Activated CD4-positive, alpha-beta T cell treated with anti-CD3 and anti-CD28 coated beads, Interleukin-2, amount 10 ng/mL, durations not matched to agents 7 days and 5 days (primary cell): ENCODE measurements around the gene GUK1. TPM values are rescaled to one million over a fixed set of nuclear protein-coding genes. Genes with fewer than 3 reads are reported as not detected.
A peak's percentile ranks its signal among the peaks of the same experiment; 100 is the strongest.

Source experiments
- CTCF ChIA-PET: fragments of 350-600 bp; sonication (Branson Sonifier 250); formaldehyde crosslinking; loops from one replicate; lab custom pipeline; 2021; ENCODE audit warnings: antibody characterized with exemption; lab: Charles Lee
- POLR2A ChIA-PET: fragments of 350-600 bp; sonication (Branson Sonifier 250); formaldehyde crosslinking; loops from one replicate; lab custom pipeline; 2021; ENCODE audit warnings: antibody characterized with exemption; lab: Charles Lee
- DNase-seq: peaks from one replicate; pipeline ENCODE4 v3.0.0-alpha.2; 2020
- H3K27ac Mint-ChIP-seq: one replicate; pipeline ENCODE4 v1.8.0; 2021; ENCODE audit warnings: mild to moderate bottlenecking, moderate library complexity, mixed read lengths
- H3K27me3 Mint-ChIP-seq: one replicate; pipeline ENCODE4 v1.8.0; 2021; ENCODE audit warnings: mixed read lengths
- H3K36me3 Mint-ChIP-seq: one replicate; pipeline ENCODE4 v1.8.0; 2021; ENCODE audit warnings: low read depth, mixed read lengths
- H3K4me1 Mint-ChIP-seq: one replicate; pipeline ENCODE4 v1.8.0; 2021; ENCODE audit warnings: mixed read lengths
- H3K4me3 Mint-ChIP-seq: one replicate; pipeline ENCODE4 v1.8.0; 2021; ENCODE audit warnings: mild to moderate bottlenecking, moderate library complexity, mixed read lengths
- H3K9me3 Mint-ChIP-seq: one replicate; pipeline ENCODE4 v1.8.0; 2021; ENCODE audit warnings: mixed read lengths
- total RNA-seq, 2 experiments: library from RNA; stranded (reverse); gene quantifications; one replicate each; pipeline ENCODE4 v1.2.3, GENCODE V29; 2021

GUK1 gene
- total RNA-seq, 2 experiments from 2014 or later, result 207 to 260 TPM

GRCh38 chr1:228163776-228164519 lies 23.9 kb downstream of the GUK1 start:
- Mint-ChIP-seq H3K27ac (peak overlapping the region; percentile 96), H3K27me3 (no peaks in the 10 kb centered on the region), H3K4me3 (peak overlapping the region; percentile 41), H3K9me3 (no peaks in the 10 kb centered on the region), H3K36me3 (no peaks in the 10 kb centered on the region), H3K4me1 (peaks cover 42% of the 10 kb centered on the region)
- CTCF ChIA-PET, result interaction anchor here (1.3 to 8.5 kb wide), 4 partner anchors 10 to 38 kb away, joined by 3 to 104 read pairs (median 34); partner anchors contain the start of gene GUK1
- POLR2A ChIA-PET, result no interaction called here
- no peak for DNase-seq

- CTCF ChIA-PET, result interaction anchor here (0.6 to 8.5 kb wide), 14 partner anchors 11 to 165 kb away, joined by 3 to 104 read pairs (median 5); partner anchors contain the start of gene GUK1
- H3K27ac Mint-ChIP-seq, result peak overlapping the region; percentile 96
- no peaks in the 10 kb centered on the region for H3K27me3 Mint-ChIP-seq
- POLR2A ChIA-PET, result interaction anchor here (1.0 kb wide), 1 partner anchor 9 kb away, joined by 3 read pairs; no protein-coding TSS in a partner anchor
- H3K4me3 Mint-ChIP-seq, result peak overlapping the region; percentile 83
- no peak for DNase-seq
- no peaks in the 10 kb centered on the region for H3K36me3 Mint-ChIP-seq
- peaks cover 41% of the 10 kb centered on the region for H3K4me1 Mint-ChIP-seq
- H3K9me3 Mint-ChIP-seq, result no peaks in the 10 kb centered on the region
Observed at GRCh38 chr1:228164561-228165371, 24.7 kb downstream of the GUK1 start.

- H3K9me3 Mint-ChIP-seq, result no peaks in the 10 kb centered on the region
- H3K36me3 Mint-ChIP-seq, result no peaks in the 10 kb centered on the region
- H3K4me3 Mint-ChIP-seq, result peak within 1 kb of the TSS; percentile 83
- POLR2A ChIA-PET, result interaction anchor here (1.0 kb wide), 1 partner anchor 8 kb away, joined by 3 read pairs; no protein-coding TSS in a partner anchor
- H3K4me1 Mint-ChIP-seq, result peaks cover 41% of the 10 kb centered on the region
- CTCF ChIA-PET, result interaction anchor here (0.6 to 8.5 kb wide), 23 partner anchors 12 to 166 kb away, joined by 3 to 104 read pairs (median 5); partner anchors contain the start of genes GUK1 and MRPL55
- H3K27me3 Mint-ChIP-seq, result no peaks in the 10 kb centered on the region
- peak; percentile 99 for DNase-seq
- peak within 1 kb of the TSS; percentile 96 for H3K27ac Mint-ChIP-seq
Observed at GRCh38 chr1:228165372-228166169, 25.5 kb downstream of the GUK1 start, which contains the start of gene IBA57. TSS of gene IBA57 (plus strand) at chr1:228165804. CDS start at chr1:228165817, 13 bp downstream.

GRCh38 chr1:228166170-228166936 lies 26.3 kb downstream of the GUK1 start:
- Mint-ChIP-seq H3K4me3 (peak overlapping the region; percentile 82), H3K36me3 (no peaks in the 10 kb centered on the region), H3K4me1 (peaks cover 41% of the 10 kb centered on the region), H3K27ac (peak overlapping the region; percentile 96), H3K27me3 (no peaks in the 10 kb centered on the region), H3K9me3 (no peaks in the 10 kb centered on the region)
- DNase-seq, result peak; percentile 63
- ChIA-PET CTCF (interaction anchor here (0.7 to 8.5 kb wide), 22 partner anchors 11 to 299 kb away, joined by 3 to 104 read pairs (median 5); partner anchors contain the start of genes GUK1 and MRPL55), POLR2A (interaction anchor here (0.6 kb wide), 1 partner anchor 329 kb away, joined by 4 read pairs; no protein-coding TSS in a partner anchor)

GRCh38 chr1:228168563-228169270 lies 28.6 kb downstream of the GUK1 start:
- H3K4me1 Mint-ChIP-seq, result peaks cover 25% of the 10 kb centered on the region
- no peak for DNase-seq
- H3K36me3 Mint-ChIP-seq, result no peaks in the 10 kb centered on the region
- peak overlapping the region; percentile 65 for H3K27ac Mint-ChIP-seq
- ChIA-PET POLR2A (no interaction called here), CTCF (interaction anchor here (0.6 to 8.5 kb wide), 8 partner anchors 10 to 224 kb away, joined by 3 to 104 read pairs (median 3); partner anchors contain the start of gene GUK1)
- H3K9me3 Mint-ChIP-seq, result no peaks in the 10 kb centered on the region
- no peaks in the 10 kb centered on the region for H3K27me3 Mint-ChIP-seq
- H3K4me3 Mint-ChIP-seq, result no peak overlapping the region

- Mint-ChIP-seq H3K9me3 (no peaks in the 10 kb centered on the region), H3K4me3 (no peak overlapping the region), H3K27ac (no peak overlapping the region), H3K36me3 (no peaks in the 10 kb centered on the region), H3K4me1 (peaks cover 20% of the 10 kb centered on the region), H3K27me3 (no peaks in the 10 kb centered on the region)
- ChIA-PET POLR2A (no interaction called here), CTCF (interaction anchor here (0.6 to 1.5 kb wide), 3 partner anchors 26 to 1266 kb away, joined by 3 read pairs; no protein-coding TSS in a partner anchor)
- no peak for DNase-seq
Observed at GRCh38 chr1:228169345-228169744, 29.3 kb downstream of the GUK1 start.

- CTCF ChIA-PET, result interaction anchor here (1.5 kb wide), 1 partner anchor 27 kb away, joined by 3 read pairs; no protein-coding TSS in a partner anchor
- no peaks in the 10 kb centered on the region for H3K9me3 Mint-ChIP-seq
- H3K27me3 Mint-ChIP-seq, result no peaks in the 10 kb centered on the region
- no peaks in the 10 kb centered on the region for H3K36me3 Mint-ChIP-seq
- POLR2A ChIA-PET, result interaction anchor here (0.6 kb wide), 1 partner anchor 287 kb away, joined by 3 read pairs; a partner anchor contains a TSS
- no peak for DNase-seq
- H3K27ac Mint-ChIP-seq, result peak overlapping the region; percentile 41
- peaks cover 13% of the 10 kb centered on the region for H3K4me1 Mint-ChIP-seq
- no peak overlapping the region for H3K4me3 Mint-ChIP-seq
Observed at GRCh38 chr1:228170666-228171065, 30.6 kb downstream of the GUK1 start.

GRCh38 chr1:228171221-228171891 lies 31.3 kb downstream of the GUK1 start:
- Mint-ChIP-seq H3K27me3 (no peaks in the 10 kb centered on the region), H3K27ac (peak overlapping the region; percentile 5), H3K4me1 (peaks cover 13% of the 10 kb centered on the region), H3K4me3 (no peak overlapping the region), H3K9me3 (no peaks in the 10 kb centered on the region), H3K36me3 (peaks cover 1% of the 10 kb centered on the region)
- POLR2A ChIA-PET, result no interaction called here
- no peak for DNase-seq
- CTCF ChIA-PET, result no interaction called here

GRCh38 chr1:228172591-228173527 lies 32.8 kb downstream of the GUK1 start:
- Mint-ChIP-seq H3K4me3 (no peak overlapping the region), H3K36me3 (peaks cover 1% of the 10 kb centered on the region), H3K27ac (no peak overlapping the region), H3K4me1 (peaks cover 3% of the 10 kb centered on the region), H3K27me3 (no peaks in the 10 kb centered on the region), H3K9me3 (no peaks in the 10 kb centered on the region)
- POLR2A ChIA-PET, result interaction anchor here (0.6 kb wide), 1 partner anchor 7 kb away, joined by 3 read pairs; the partner anchor contains the start of gene IBA57
- no peak for DNase-seq
- CTCF ChIA-PET, result no interaction called here
